HepG2 (cell line): ENCODE results near the gene LIME1. TPM values are rescaled to one million over a fixed set of nuclear protein-coding genes. Genes with fewer than 3 reads are reported as not detected.
A peak's percentile ranks its signal among the peaks of the same experiment; 100 is the strongest.

Experiments
- CREBL2 ChIP-seq: sonication (generic); formaldehyde crosslinking; IDR thresholded peaks from 2 replicates; pipeline ENCODE4 v1.8.1; 2023; ENCODE audit warnings: missing genetic modification reagents, mild to moderate bottlenecking, borderline replicate concordance
- E2F1 ChIP-seq: sonication (generic); formaldehyde crosslinking; IDR thresholded peaks from 2 replicates; pipeline ENCODE4 v1.5.0; 2020; ENCODE audit warnings: missing genetic modification reagents
- KMT2A ChIP-seq: sonication (generic); formaldehyde crosslinking; IDR thresholded peaks from 2 replicates; pipeline ENCODE4 v1.4.0; 2020; ENCODE audit warnings: missing genetic modification reagents
- NFIC ChIP-seq: IDR thresholded peaks from 2 replicates; pipeline ENCODE4 v1.6.1; 2012; ENCODE audit warnings: mild to moderate bottlenecking, low read length, inconsistent platforms
- PRDM4 ChIP-seq: sonication (generic); formaldehyde crosslinking; IDR thresholded peaks from 2 replicates; pipeline ENCODE4 v1.9.0; 2021; ENCODE audit warnings: missing genetic modification reagents, borderline replicate concordance
- SNAPC5 ChIP-seq: sonication (generic); formaldehyde crosslinking; IDR thresholded peaks from 2 replicates; pipeline ENCODE4 v1.8.1; 2023; ENCODE audit warnings: mild to moderate bottlenecking, missing genetic modification reagents, borderline replicate concordance
- TARDBP ChIP-seq: sonication (generic); formaldehyde crosslinking; IDR thresholded peaks from 2 replicates; pipeline ENCODE4 v1.8.0; 2022; ENCODE audit warnings: mild to moderate bottlenecking, missing genetic modification reagents
- ZFP91 ChIP-seq: sonication (generic); formaldehyde crosslinking; IDR thresholded peaks from 2 replicates; pipeline ENCODE4 v1.9.0; 2022; ENCODE audit warnings: missing genetic modification reagents, mild to moderate bottlenecking, borderline replicate concordance
- ZHX1 ChIP-seq: sonication (generic); formaldehyde crosslinking; IDR thresholded peaks from 2 replicates; pipeline ENCODE4 v1.8.1; 2022; ENCODE audit warnings: low read depth, mild to moderate bottlenecking, missing genetic modification reagents
- ZMAT3 ChIP-seq: sonication (generic); formaldehyde crosslinking; conservative IDR thresholded peaks from 2 replicates; pipeline ENCODE4 v1.7.0; 2021; ENCODE audit warnings: missing genetic modification reagents
- ZNF160 ChIP-seq: sonication (generic); formaldehyde crosslinking; IDR thresholded peaks from 2 replicates; pipeline ENCODE4 v1.8.0; 2022; ENCODE audit warnings: mild to moderate bottlenecking, inconsistent platforms, missing genetic modification reagents
- ZNF251 ChIP-seq: sonication (generic); formaldehyde crosslinking; IDR thresholded peaks from 2 replicates; pipeline ENCODE4 v1.9.0; 2021; ENCODE audit warnings: mild to moderate bottlenecking, missing genetic modification reagents
- ZNF570 ChIP-seq: sonication (generic); formaldehyde crosslinking; IDR thresholded peaks from 2 replicates; pipeline ENCODE4 v1.4.0; 2020; ENCODE audit warnings: mild to moderate bottlenecking, missing genetic modification reagents, borderline replicate concordance
- ZNF7 ChIP-seq: IDR thresholded peaks from 2 replicates; pipeline ENCODE4 v1.6.1; 2016; ENCODE audit warnings: missing biosample characterization, missing genetic modification reagents
- ZNF710 ChIP-seq: sonication (generic); formaldehyde crosslinking; IDR thresholded peaks from 2 replicates; pipeline ENCODE4 v1.5.0; 2020; ENCODE audit warnings: mild to moderate bottlenecking, missing genetic modification reagents, borderline replicate concordance
- polyA plus RNA-seq, 8 experiments: library from polyadenylated mRNA; depleted of rRNA in 3 of 8; stranded (reverse) in 7 of 8; unstranded in 1 of 8; fragments of >200 nt; fragmentation: Illumina TruSeq in 4 of 8; extraction: Trizol in 4 of 8; gene quantifications; 2 replicates each; pipeline versions ENCODE4 v1.2.1 to v1.2.3, GENCODE V29; 2011 to 2016; ENCODE audit warnings: low read depth in 4 of 8, missing spikeins in 1 of 8, mixed read lengths in 1 of 8; ENCODE audit not compliant: insufficient read depth in 1 of 8
- total RNA-seq, 5 experiments: library from RNA; depleted of rRNA; stranded (reverse); fragments of >200 nt; fragmentation: Illumina TruSeq; extraction: Trizol; gene quantifications; 2 replicates each; pipeline ENCODE4 v1.2.3, GENCODE V29; 2016; ENCODE audit warnings: low read depth in 1 of 5

Gene LIME1
- total and polyA plus RNA-seq, 2 of the 13 experiments (the other 11 are each of a cell fraction or from before 2014, with no cell fraction given) = 13.0 to 61.5 TPM

- TF ChIP-seq PRDM4 (CRISPR knock-in tag) = no peak
- no peak for TF ChIP-seq ZNF710 (CRISPR knock-in tag)
- TF ChIP-seq SNAPC5 (CRISPR knock-in tag) = 0 out of 2 replicates have a peak, but pooled peaks have one; percentile 28
- TF ChIP-seq E2F1 = no peak
- no peak for TF ChIP-seq ZNF570
- no peak; the same call in 1 of the 2 replicates for TF ChIP-seq ZNF7 (CRISPR knock-in tag)
- no peak for TF ChIP-seq NFIC
- no peak for TF ChIP-seq ZNF251 (CRISPR knock-in tag)
- TF ChIP-seq ZMAT3 (CRISPR knock-in tag) = no peak
- no peak for TF ChIP-seq KMT2A (CRISPR knock-in tag)
- TF ChIP-seq ZNF160 (CRISPR knock-in tag) = no peak; the same call in 1 of the 2 replicates
- TF ChIP-seq ZFP91 (CRISPR knock-in tag) = peak; percentile 54; the same call in 1 of the 2 replicates
- TF ChIP-seq TARDBP (CRISPR knock-in tag) = no peak
- TF ChIP-seq CREBL2 (CRISPR knock-in tag) = 0 out of 2 replicates have a peak, but pooled peaks have one; percentile 11
- 0 out of 2 replicates have a peak, but pooled peaks have one; percentile 9 for TF ChIP-seq ZHX1 (CRISPR knock-in tag)
Observed at GRCh38 chr20:63738687-63739129, 2.2 kb downstream of the LIME1 start (continued).
